ENCODE data around the gene IMP4. TPM values are rescaled to one million over a fixed set of nuclear protein-coding genes. Genes with fewer than 3 reads are reported as not detected.

Gene IMP4
- total RNA-seq, 1 experiment from 2014 or later: 101 TPM

GRCh38 chr2:130351711-130352110, 9.0 kb downstream of the IMP4 start:
- Histone ChIP-seq H3K9me3 (ENCODE audit: control insufficient read depth, low read depth, low read length) (no peaks in the 10 kb centered on the region), H2AK5ac (ENCODE audit: insufficient read length, low read length) (no peak overlapping the region), H4K91ac (ENCODE audit: insufficient read length, low read depth, low read length) (no peak overlapping the region), H4K20me1 (ENCODE audit: control insufficient read depth, insufficient read depth, insufficient read length) (no peaks in the 10 kb centered on the region), H3K79me1 (ENCODE audit: insufficient read depth, low read depth, low read length, poor library complexity, severe bottlenecking) (no peaks in the 10 kb centered on the region), H2AFZ (ENCODE audit: low read length) (no peak overlapping the region), H3K4me2 (ENCODE audit: insufficient read depth, insufficient read length, low read length) (no peak overlapping the region), H2BK5ac (ENCODE audit: insufficient read length, low read length) (no peak overlapping the region), H3T11ph (ENCODE audit: low read length) (no peak overlapping the region), H3K18ac (ENCODE audit: insufficient read length, low read depth, low read length) (no peak overlapping the region), H3K23me2 (ENCODE audit: insufficient read length, low read depth, low read length, poor library complexity, severe bottlenecking) (no peaks in the 10 kb centered on the region), H3K27me3 (ENCODE audit: insufficient read depth, low read length) (peaks cover 5% of the 10 kb centered on the region; the same call in 1 of the 2 replicates), H3K14ac (ENCODE audit: insufficient read depth, low read length) (no peak overlapping the region), H3K23ac (ENCODE audit: insufficient read length, low read depth, low read length) (no peak overlapping the region), H2BK20ac (ENCODE audit: low read depth, low read length, poor library complexity, severe bottlenecking) (no peak overlapping the region), H2BK120ac (ENCODE audit: low read depth, low read length, poor library complexity, severe bottlenecking) (no peak overlapping the region), H3K56ac (ENCODE audit: insufficient read length, low read depth, low read length) (no peak overlapping the region), H2BK12ac (ENCODE audit: insufficient read length, low read depth, low read length) (no peak overlapping the region), H3K27ac (ENCODE audit: insufficient read length, low read depth, low read length) (no peak overlapping the region), H4K5ac (ENCODE audit: insufficient read length, low read depth, low read length) (no peak overlapping the region), H3K4ac (ENCODE audit: low read depth, low read length) (no peak overlapping the region), H2BK15ac (ENCODE audit: low read depth, low read length) (no peak overlapping the region), H3K79me2 (ENCODE audit: insufficient read depth, low read length) (no peaks in the 10 kb centered on the region), H4K8ac (replicated peaks; ENCODE audit: insufficient read length, low read depth, low read length) (no peak overlapping the region), H3K4me1 (ENCODE audit: insufficient read depth, low read length) (no peaks in the 10 kb centered on the region), H3K9ac (ENCODE audit: extremely low read depth, insufficient read length, low read length) (no peak overlapping the region)
- H3K27me3 Mint-ChIP-seq (ENCODE audit: low read depth): peaks cover 28% of the 10 kb centered on the region
- no peaks in the 10 kb centered on the region; a peak in 1 of 5 replicates for H3K9me3 Mint-ChIP-seq
- no peak overlapping the region for H3K4me3 Mint-ChIP-seq
- 0 out of 7 replicates have a peak overlapping the region, but pooled peaks of 1 of the 3 experiments have one; percentile 65 for H3K27ac Mint-ChIP-seq
- no CpG with 5 or more reads among the region's 7 CpGs for WGBS (ENCODE audit: extremely low coverage, insufficient read length, low lambda C conversion rate)
- H3K4me1 Mint-ChIP-seq: peaks cover 17% of the 10 kb centered on the region in 2 experiments
- no peak for TF ChIP-seq CTCF (conservative IDR thresholded peaks at IDR 0.05)
- H3K36me3 Mint-ChIP-seq (ENCODE audit: insufficient read depth in 1 of 3, low read depth in 3 of 3): peaks cover 18 to 32% (median 19%) of the 10 kb centered on the region in 3 experiments
- no peak for DNase-seq

All from H9 (cell line).